D721Med (cell line): ENCODE data around the gene ACBD6.
"Not testable (repeated sequence)": the region's sequence is repeated elsewhere in the genome, so short reads cannot be mapped to it uniquely, and the experiment has no call there.

ENCODE experiments used
- DNase-seq: peaks from one replicate; pipeline ENCODE4 v3.0.0; 2011; ENCODE audit warnings: low spot score; ENCODE audit not compliant: insufficient read length
- FAIRE-seq: peaks from 2 replicates; lab custom pipeline; 2011; peaks lifted over from hg19 to GRCh38; lab: Jason Lieb, UNC
- TF ChIP-seq, protein P1 (sequence below): IDR thresholded peaks from 2 replicates; pipeline ENCODE4 v1.5.1; 2012; ENCODE audit warnings: mild to moderate bottlenecking, control low read depth; ENCODE audit not compliant: insufficient read depth; ENCODE audit errors: missing control alignments

The ACBD6 gene

DNA sequence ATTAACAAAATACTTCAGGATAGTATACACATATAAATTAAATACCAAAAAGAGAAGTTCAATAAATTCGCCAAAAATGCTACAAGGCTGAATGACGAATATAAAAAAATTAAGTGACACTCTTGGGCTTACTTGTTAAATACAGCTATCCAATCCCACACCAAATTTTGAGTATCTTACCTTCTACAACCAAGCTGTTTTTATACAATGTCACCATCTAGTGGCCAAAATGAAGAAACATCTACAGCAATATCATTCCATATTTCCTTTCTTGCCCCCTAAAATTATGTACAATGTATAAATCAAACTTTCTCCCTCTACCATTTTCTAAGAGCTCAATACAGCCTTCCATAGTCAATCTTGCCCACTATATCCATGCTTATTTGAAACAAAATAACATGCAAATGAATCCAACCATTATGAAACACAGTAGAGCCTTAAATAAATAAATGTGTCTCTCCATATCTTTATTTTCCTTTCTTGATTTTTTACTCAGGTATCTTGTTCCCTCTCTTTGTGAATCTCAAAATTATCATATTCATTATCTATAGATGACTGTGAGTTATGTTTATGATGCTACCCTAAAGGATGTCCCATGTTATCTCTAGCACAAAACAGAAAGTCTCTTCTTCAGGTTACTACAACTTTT, 86.3 kb downstream of the ACBD6 start:
- peak; percentile 99 for FAIRE-seq
- peak; percentile 41 for DNase-seq
- TF ChIP-seq, protein P1, sequence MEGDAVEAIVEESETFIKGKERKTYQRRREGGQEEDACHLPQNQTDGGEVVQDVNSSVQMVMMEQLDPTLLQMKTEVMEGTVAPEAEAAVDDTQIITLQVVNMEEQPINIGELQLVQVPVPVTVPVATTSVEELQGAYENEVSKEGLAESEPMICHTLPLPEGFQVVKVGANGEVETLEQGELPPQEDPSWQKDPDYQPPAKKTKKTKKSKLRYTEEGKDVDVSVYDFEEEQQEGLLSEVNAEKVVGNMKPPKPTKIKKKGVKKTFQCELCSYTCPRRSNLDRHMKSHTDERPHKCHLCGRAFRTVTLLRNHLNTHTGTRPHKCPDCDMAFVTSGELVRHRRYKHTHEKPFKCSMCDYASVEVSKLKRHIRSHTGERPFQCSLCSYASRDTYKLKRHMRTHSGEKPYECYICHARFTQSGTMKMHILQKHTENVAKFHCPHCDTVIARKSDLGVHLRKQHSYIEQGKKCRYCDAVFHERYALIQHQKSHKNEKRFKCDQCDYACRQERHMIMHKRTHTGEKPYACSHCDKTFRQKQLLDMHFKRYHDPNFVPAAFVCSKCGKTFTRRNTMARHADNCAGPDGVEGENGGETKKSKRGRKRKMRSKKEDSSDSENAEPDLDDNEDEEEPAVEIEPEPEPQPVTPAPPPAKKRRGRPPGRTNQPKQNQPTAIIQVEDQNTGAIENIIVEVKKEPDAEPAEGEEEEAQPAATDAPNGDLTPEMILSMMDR: peak; percentile 97

DNA sequence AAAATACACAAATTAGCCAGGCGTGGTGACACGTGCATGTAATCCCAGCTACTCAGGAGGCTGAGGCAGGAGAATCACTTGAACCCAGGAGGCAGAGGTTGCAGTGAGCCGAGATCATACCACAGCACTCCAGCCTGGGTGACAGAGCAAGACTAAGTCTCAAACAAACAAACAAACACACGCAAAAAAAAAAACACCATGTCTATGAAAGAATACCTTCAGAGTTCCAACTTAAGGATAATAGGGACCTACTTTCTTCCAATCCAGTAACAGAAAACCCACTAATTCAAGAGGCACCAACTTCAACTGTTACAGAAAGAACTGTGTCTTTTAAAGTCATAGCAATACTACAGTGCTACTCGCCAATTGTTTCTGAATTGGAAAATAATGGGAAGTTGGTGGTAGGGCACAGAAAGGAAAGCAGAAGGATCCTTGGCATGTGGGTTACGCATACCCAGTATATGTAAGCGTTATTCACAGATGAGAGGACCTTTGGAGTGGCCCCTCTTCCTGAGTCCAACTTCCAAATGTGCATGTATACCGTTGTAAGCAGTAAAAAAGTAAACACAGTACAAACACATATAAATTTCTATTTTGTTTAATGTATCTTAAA, 87.0 kb downstream of the ACBD6 start:
- peak; percentile 56 for FAIRE-seq
- TF ChIP-seq, protein P1: no peak
- DNase-seq: no peak

DNA sequence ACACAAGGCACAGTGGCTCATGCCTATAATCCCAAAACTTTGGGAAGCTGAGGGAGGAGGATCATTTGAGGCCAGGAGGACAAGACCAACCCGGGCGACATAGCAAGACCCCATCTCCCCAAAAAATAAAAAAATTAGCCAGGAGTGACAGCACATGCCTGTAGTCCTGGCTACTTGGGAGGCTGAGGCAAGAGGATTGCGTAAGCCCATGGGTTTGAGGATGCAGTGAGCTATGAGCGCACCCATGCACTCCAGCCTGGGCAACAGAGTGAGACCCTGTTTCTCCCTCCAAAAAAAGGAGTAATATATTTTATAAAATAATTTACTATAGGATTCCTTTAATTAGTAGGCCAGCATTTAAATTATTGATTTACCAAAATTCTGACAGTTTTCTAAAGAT, 89.8 kb downstream of the ACBD6 start:
- FAIRE-seq (no peak), DNase-seq (no peak)
- TF ChIP-seq, protein P1: no peak

DNA sequence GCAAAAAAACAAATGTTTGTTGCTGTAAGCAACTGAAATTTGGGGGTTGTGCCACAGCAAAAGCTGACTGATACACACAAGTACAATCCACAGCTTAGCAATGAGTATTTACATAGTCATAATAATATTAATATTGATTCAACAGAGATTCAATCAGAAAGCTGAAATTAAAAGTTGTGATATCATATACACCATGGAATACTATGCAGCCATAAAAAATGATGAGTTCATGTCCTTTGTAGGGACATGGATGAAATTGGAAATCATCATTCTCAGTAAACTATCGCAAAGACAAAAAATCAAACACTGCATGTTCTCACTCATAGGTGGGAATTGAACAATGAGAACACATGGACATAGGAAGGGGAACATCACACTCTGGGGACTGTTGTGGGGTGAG, 94.2 kb downstream of the ACBD6 start:
- not testable (repeated sequence) for DNase-seq, FAIRE-seq

DNA sequence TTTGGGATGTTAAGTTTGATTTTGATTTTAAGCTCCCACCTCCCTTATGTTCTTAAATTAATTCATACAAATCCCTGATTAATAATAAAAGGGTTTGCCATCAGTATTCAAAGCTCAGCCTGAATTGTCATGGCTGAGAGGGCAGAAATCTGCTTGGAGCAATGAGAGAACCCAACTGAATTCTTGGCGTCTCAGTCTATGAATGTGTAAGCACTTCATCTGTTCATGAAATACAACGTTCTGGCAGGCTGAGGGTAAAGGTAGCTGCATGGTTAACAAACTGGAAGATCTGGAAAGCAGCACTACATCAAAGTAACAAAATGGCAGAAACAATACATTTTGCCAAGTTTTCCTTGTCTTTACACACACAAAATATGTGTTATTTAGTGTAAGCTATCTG, 95.3 kb downstream of the ACBD6 start:
- TF ChIP-seq, protein P1: no peak
- peak; percentile 76 for FAIRE-seq

DNA sequence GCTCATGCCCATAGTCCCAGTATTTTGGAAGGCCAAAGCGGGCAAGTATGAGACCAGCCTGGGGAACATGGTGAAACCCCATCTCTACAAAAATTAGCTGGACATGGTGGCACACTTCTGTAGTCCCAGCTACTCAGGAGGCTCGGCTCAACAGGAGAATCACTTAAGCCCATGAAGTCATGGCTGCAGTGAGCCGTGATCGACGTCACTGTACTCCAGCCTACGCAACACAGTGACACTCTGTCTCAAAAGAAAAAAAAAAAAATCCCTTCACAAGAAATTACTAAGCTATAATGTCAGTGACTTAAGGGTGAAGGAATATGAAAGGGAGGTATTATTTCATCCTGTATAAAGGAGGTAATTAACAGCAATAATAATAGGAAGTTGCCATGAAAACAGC, 99.8 kb downstream of the ACBD6 start:
- DNase-seq (no peak), FAIRE-seq (no peak)
- TF ChIP-seq, protein P1: no peak

More for the DNA sequence above, 95.3 kb downstream of the ACBD6 start:
- DNase-seq: no peak

DNA sequence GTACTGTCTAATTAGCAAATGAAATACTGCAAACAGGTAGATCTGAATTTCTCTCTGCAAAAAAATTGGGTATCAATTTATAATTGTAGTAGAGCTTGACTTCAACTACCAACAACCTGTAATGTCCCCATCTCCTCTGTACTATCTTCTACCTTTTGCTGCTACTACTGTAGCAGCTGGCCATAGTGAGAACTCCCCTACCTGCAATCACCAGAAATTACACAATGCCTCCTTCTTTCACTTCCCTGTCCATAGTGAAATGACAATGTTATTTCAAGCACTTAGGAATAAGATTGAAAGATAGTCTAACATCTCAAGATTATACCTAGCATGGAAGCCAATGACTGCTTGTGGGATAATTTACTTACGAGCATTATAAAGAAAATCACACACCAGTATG, 100.4 kb downstream of the ACBD6 start:
- TF ChIP-seq, protein P1: no peak

More for the DNA sequence above, 100.4 kb downstream of the ACBD6 start:
- no peak for FAIRE-seq
- no peak for DNase-seq
